Neural cell (in vitro differentiated cells): ENCODE data around the gene C11orf65.
A peak's percentile ranks its signal among the peaks of the same experiment; 100 is the strongest.

ENCODE experiments used
- CTCF ChIP-seq: fragments of 450-650 bp; IDR thresholded peaks from 2 replicates; pipeline ENCODE4 v1.5.1; 2014; ENCODE audit warnings: antibody characterized with exemption, mild to moderate bottlenecking, moderate library complexity; ENCODE audit not compliant: poor library complexity, severe bottlenecking
- EZH2 ChIP-seq: fragments of 200-600, 300-800 bp; shearing (Covaris generic), sonication (generic); IDR thresholded peaks from 2 replicates; pipeline ENCODE4 v1.6.1; 2014; ENCODE audit warnings: antibody characterized with exemption, low read length, borderline replicate concordance, mild to moderate bottlenecking; ENCODE audit not compliant: insufficient read depth, poor library complexity, severe bottlenecking
- POLR2AphosphoS5 ChIP-seq: IDR thresholded peaks from 2 replicates; pipeline ENCODE4 v1.6.1; 2012
- RAD21 ChIP-seq: fragments of 450-650 bp; conservative IDR thresholded peaks from 2 replicates; pipeline ENCODE4 v1.6.1; 2014; ENCODE audit warnings: antibody characterized with exemption, mild to moderate bottlenecking, moderate library complexity
- REST ChIP-seq: IDR thresholded peaks from 2 replicates; pipeline ENCODE4 v1.6.1; 2012; ENCODE audit warnings: borderline replicate concordance
- SMC3 ChIP-seq: fragments of 450-650 bp; conservative IDR thresholded peaks from 2 replicates; pipeline ENCODE4 v1.6.1; 2014; ENCODE audit warnings: antibody characterized with exemption, mild to moderate bottlenecking, moderate library complexity; ENCODE audit not compliant: poor library complexity
- TAF1 ChIP-seq: IDR thresholded peaks from 2 replicates; pipeline ENCODE4 v1.6.1; 2012; ENCODE audit warnings: low read depth

- TF ChIP-seq SMC3 = no peak
- TF ChIP-seq POLR2AphosphoS5 = no peak
- peak; percentile 10 for TF ChIP-seq CTCF
- TF ChIP-seq EZH2 = no peak
- TF ChIP-seq REST = no peak
- TF ChIP-seq RAD21 = no peak
- TF ChIP-seq TAF1 = no peak
Observed at GRCh38 chr11:108498046-108498815, 30.9 kb upstream of the C11orf65 start, which contains the start of gene POGLUT3.
